ENCODE data around the gene AGBL4.

DNA sequence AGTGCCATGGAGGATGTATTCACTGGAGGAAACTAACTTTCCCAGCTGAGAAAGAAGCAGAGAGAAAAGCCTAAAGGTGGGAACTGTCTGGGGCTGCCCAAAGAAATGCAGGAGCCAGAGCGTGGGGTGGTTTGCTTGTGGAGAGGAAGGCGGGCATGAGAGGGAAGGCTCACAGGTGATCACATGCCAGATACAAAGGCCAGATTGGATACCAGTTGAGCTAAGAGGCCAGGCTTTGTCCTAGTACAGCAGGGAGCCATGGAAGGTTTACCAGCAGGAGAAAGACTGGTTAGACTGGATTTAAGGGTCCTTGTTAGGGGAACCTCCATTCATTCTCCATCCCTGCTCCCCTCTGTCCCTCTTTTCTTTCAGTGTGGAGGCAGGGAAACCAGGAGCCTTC, 1313.4 kb downstream of the AGBL4 start:
- no peak for TF ChIP-seq CEBPB (IDR thresholded peaks at IDR 0.05)
- TF ChIP-seq, protein P1, sequence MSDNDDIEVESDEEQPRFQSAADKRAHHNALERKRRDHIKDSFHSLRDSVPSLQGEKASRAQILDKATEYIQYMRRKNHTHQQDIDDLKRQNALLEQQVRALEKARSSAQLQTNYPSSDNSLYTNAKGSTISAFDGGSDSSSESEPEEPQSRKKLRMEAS (IDR thresholded peaks at IDR 0.05), result no peak
- no peak for TF ChIP-seq RAD21 (IDR thresholded peaks at IDR 0.05; ENCODE audit: low read depth)
- no peak for TF ChIP-seq YY1 (IDR thresholded peaks at IDR 0.05; ENCODE audit: low read depth)
- TF ChIP-seq TEAD4 (IDR thresholded peaks at IDR 0.05), result no peak
- no peak for TF ChIP-seq FOXM1 (IDR thresholded peaks at IDR 0.05; ENCODE audit: borderline replicate concordance, low read depth)
- no peak for TF ChIP-seq EP300 (IDR thresholded peaks at IDR 0.05; ENCODE audit: borderline replicate concordance)
- no peak for TF ChIP-seq TAF1 (IDR thresholded peaks at IDR 0.05; ENCODE audit: low read depth)
- no peak for TF ChIP-seq TCF12 (IDR thresholded peaks at IDR 0.05; ENCODE audit: low read depth)

Data from Ishikawa (cell line).